IMR-90 (cell line): ENCODE results near the gene SMARCD2. TPM values are rescaled to one million over a fixed set of nuclear protein-coding genes. Genes with fewer than 3 reads are reported as not detected.

Source experiments
- ATAC-seq: fragments of 200-7000 bp; cut with Tn5 transposase; 2 replicates; pipeline ENCODE4 v1.9.1; 2020; ENCODE audit warnings: low read depth, mild to moderate bottlenecking, moderate library complexity
- BruUV-seq: library from RNA; stranded (reverse); fragments of 400-500 nt; replicated peaks from 2 replicates; lab custom pipeline; 2021; lab: Mats Ljungman, UMichigan
- CTCF ChIA-PET: fragments of 300-600 bp; formaldehyde crosslinking; extraction: SDS; loops from one replicate; lab custom pipeline; 2021; ENCODE audit warnings: antibody characterized with exemption; lab: Yijun Ruan, JAX
- POLR2A ChIA-PET: fragments of 300-600 bp; sonication (Branson Sonifier 250); formaldehyde crosslinking; loops from one replicate; lab custom pipeline; 2022; ENCODE audit warnings: antibody characterized with exemption; ENCODE audit not compliant: unreplicated experiment; lab: Charles Lee
- DNase-seq: peaks from one replicate; pipeline ENCODE4 v3.0.0; 2013
- H2AFZ ChIP-seq: replicated peaks from 2 replicates; pipeline ENCODE3; 2013; ENCODE audit warnings: low read length, mild to moderate bottlenecking; ENCODE audit not compliant: poor library complexity
- H2AK5ac ChIP-seq: 2 replicates; pipeline ENCODE4 v1.6.1; 2013; ENCODE audit warnings: low read depth, low read length, inconsistent platforms
- H2AK9ac ChIP-seq: replicated peaks from 2 replicates; pipeline ENCODE3; 2013; ENCODE audit warnings: mild to moderate bottlenecking, low read depth, low read length, moderate library complexity; ENCODE audit not compliant: poor library complexity
- H2BK120ac ChIP-seq: 2 replicates; pipeline ENCODE4 v1.6.1; 2013; ENCODE audit warnings: low read depth, low read length, inconsistent platforms
- H2BK15ac ChIP-seq: 3 replicates; pipeline ENCODE4 v1.6.1; 2013; ENCODE audit warnings: low read depth, low read length, inconsistent platforms
- H2BK20ac ChIP-seq: 2 replicates; pipeline ENCODE4 v1.6.1; 2013; ENCODE audit warnings: low read depth, mild to moderate bottlenecking, inconsistent platforms, low read length, moderate library complexity
- H2BK5ac ChIP-seq: 2 replicates; pipeline ENCODE4 v1.6.1; 2013; ENCODE audit warnings: mild to moderate bottlenecking, low read depth, low read length, inconsistent platforms; ENCODE audit not compliant: poor library complexity, severe bottlenecking
- H3K14ac ChIP-seq: replicated peaks from 2 replicates; pipeline ENCODE4 v1.6.1; 2013; ENCODE audit warnings: low read depth, low read length, inconsistent platforms
- H3K18ac ChIP-seq: 2 replicates; pipeline ENCODE4 v1.6.1; 2013; ENCODE audit warnings: low read depth, low read length, control low read depth
- H3K23ac ChIP-seq: 2 replicates; pipeline ENCODE4 v1.6.1; 2013; ENCODE audit warnings: low read depth, low read length, inconsistent platforms
- H3K27ac ChIP-seq: 2 replicates; pipeline ENCODE4 v1.5.1; 2013; ENCODE audit warnings: mild to moderate bottlenecking, control low read depth, low read length; ENCODE audit not compliant: insufficient read depth
- H3K27me3 ChIP-seq: 2 replicates; pipeline ENCODE4 v1.6.1; 2013; ENCODE audit warnings: low read length; ENCODE audit not compliant: control insufficient read depth, insufficient read depth
- H3K36me3 ChIP-seq: 2 replicates; pipeline ENCODE4 v1.6.1; 2013; ENCODE audit warnings: low read length, mixed read lengths; ENCODE audit not compliant: control insufficient read depth, insufficient read depth
- H3K4ac ChIP-seq: 2 replicates; pipeline ENCODE4 v1.6.1; 2013; ENCODE audit warnings: low read depth, low read length, inconsistent platforms
- H3K4me1 ChIP-seq: 2 replicates; pipeline ENCODE4 v1.6.1; 2013; ENCODE audit warnings: low read length, mixed read lengths; ENCODE audit not compliant: control insufficient read depth, insufficient read depth
- H3K4me2 ChIP-seq: 2 replicates; pipeline ENCODE4 v1.6.1; 2013; ENCODE audit warnings: low read depth, mild to moderate bottlenecking, control low read depth, low read length, moderate library complexity
- H3K4me3 ChIP-seq: 2 replicates; pipeline ENCODE4 v1.5.1; 2013; ENCODE audit warnings: low read depth, mild to moderate bottlenecking, control low read depth, low read length, moderate library complexity; ENCODE audit not compliant: insufficient read depth
- H3K56ac ChIP-seq: 2 replicates; pipeline ENCODE4 v1.6.1; 2013; ENCODE audit warnings: low read length, inconsistent platforms; ENCODE audit not compliant: insufficient read depth; ENCODE audit errors: extremely low read depth
- H3K79me1 ChIP-seq, 2 experiments: 2 replicates each; pipeline ENCODE4 v1.6.1; 2013; ENCODE audit warnings: low read length in 2 of 2, inconsistent platforms in 1 of 2, low read depth in 1 of 2
- H3K9ac ChIP-seq: 2 replicates; pipeline ENCODE4 v1.6.1; 2013; ENCODE audit warnings: low read depth, low read length, control low read depth
- H3K9me1 ChIP-seq: 2 replicates; pipeline ENCODE4 v1.6.1; 2013; ENCODE audit warnings: low read length, inconsistent platforms; ENCODE audit not compliant: insufficient read depth
- H3K9me3 ChIP-seq: 2 replicates; pipeline ENCODE4 v1.6.1; 2013; ENCODE audit warnings: low read length; ENCODE audit not compliant: control insufficient read depth, insufficient read depth
- H4K20me1 ChIP-seq: 2 replicates; pipeline ENCODE4 v1.6.1; 2013; ENCODE audit warnings: low read length, inconsistent platforms; ENCODE audit not compliant: insufficient read depth
- H4K5ac ChIP-seq: 2 replicates; pipeline ENCODE4 v1.6.1; 2013; ENCODE audit warnings: mild to moderate bottlenecking, low read depth, low read length, control low read depth
- H4K8ac ChIP-seq, 2 experiments: 2 replicates each; pipeline ENCODE4 v1.6.1; 2013; ENCODE audit warnings: low read depth in 2 of 2, low read length in 2 of 2, control low read depth in 1 of 2, inconsistent platforms in 1 of 2
- H4K91ac ChIP-seq: 2 replicates; pipeline ENCODE4 v1.6.1; 2013; ENCODE audit warnings: low read depth, low read length, inconsistent platforms; ENCODE audit not compliant: insufficient read depth
- BHLHE40 ChIP-seq: fragments of 150-350 bp; IDR thresholded peaks from 2 replicates; pipeline ENCODE4 v1.6.1; 2016; ENCODE audit warnings: mild to moderate bottlenecking, low read depth, low read length
- RAD21 ChIP-seq: IDR thresholded peaks from 2 replicates; pipeline ENCODE4 v1.6.1; 2012; ENCODE audit warnings: low read length, improper control_type of control experiment
- RCOR1 ChIP-seq: IDR thresholded peaks from 2 replicates; pipeline ENCODE4 v1.6.1; 2012; ENCODE audit warnings: mild to moderate bottlenecking, low read length, improper control_type of control experiment; ENCODE audit not compliant: insufficient replicate concordance
- WGBS, 2 experiments: methylation state at CpG; one replicate each; pipeline versions ENCODE4 v1.1.5 to v1.1.7; 2013; ENCODE audit warnings: missing lambda C conversion rate in 2 of 2; ENCODE audit not compliant: insufficient read length in 1 of 2; ENCODE audit errors: extremely low coverage in 2 of 2; 5-methylcytosine and 5-hydroxymethylcytosine counted together
- dilution Hi-C: fragments of 300-500 bp; cut with HindIII; formaldehyde crosslinking; loops from one replicate; pipeline ENCODE4 v1.14.3; 2018; ENCODE audit warnings: low sequenced_read_pairs; ENCODE audit not compliant: unreplicated experiment
- in situ Hi-C: fragments of 300-500 bp; cut with MboI; formaldehyde crosslinking; loops from 3 replicates; pipeline ENCODE4 v1.14.3; 2019; ENCODE audit warnings: low sequenced_read_pairs, inconsistent platforms, mixed read lengths
- intact Hi-C: fragments of 100-400 bp; cut with micrococcal nuclease; formaldehyde crosslinking; loops from 2 replicates; pipeline ENCODE4 v1.10.0; 2022
- polyA plus RNA-seq, 3 experiments: library from polyadenylated mRNA; depleted of rRNA; stranded (reverse); fragments of >200 nt; gene quantifications; 2 replicates each; pipeline ENCODE4 v1.2.3, GENCODE V29; 2012; ENCODE audit warnings: low replicate concordance in 1 of 3
- total RNA-seq: library from RNA; depleted of rRNA; stranded (reverse); fragments of >200 nt; gene quantifications from 2 replicates; pipeline ENCODE4 v1.2.3, GENCODE V29; 2012

The SMARCD2 gene
- total and polyA plus RNA-seq, 2 of the 4 experiments (the other 2 are of a cell fraction) = 56.9 to 91.2 TPM

GRCh38 chr17:63786117-63786516 lies 56.4 kb downstream of the SMARCD2 start:
- BruUV-seq = no TSS peak
- no peak overlapping the region for H2BK20ac ChIP-seq
- H2BK15ac ChIP-seq = no peak overlapping the region

More at GRCh38 chr17:63786117-63786516, 56.4 kb downstream of the SMARCD2 start:
- no peak for TF ChIP-seq BHLHE40
- no peak for TF ChIP-seq RCOR1
- no peak for TF ChIP-seq RAD21
- no peak for DNase-seq
- Histone ChIP-seq H3K14ac (no peak overlapping the region), H3K36me3 (peaks cover 35% of the 10 kb centered on the region), H2BK120ac (no peak overlapping the region), H2AK9ac (no peak overlapping the region), H3K9ac (no peak overlapping the region), H2AK5ac (no peak overlapping the region), H3K4me3 (no peak overlapping the region), H3K4ac (no peak overlapping the region), H3K4me2 (no peak overlapping the region), H3K4me1 (peaks cover 6% of the 10 kb centered on the region; the same call in 1 of the 2 replicates), H3K79me1 (peaks cover 16 to 64% of the 10 kb centered on the region in 2 experiments; a peak in 3 of 4 replicates), H3K9me1 (peaks cover 12% of the 10 kb centered on the region), H3K23ac (no peak overlapping the region), H3K9me3 (no peaks in the 10 kb centered on the region), H4K91ac (no peak overlapping the region), H4K20me1 (peaks cover 85% of the 10 kb centered on the region), H3K27me3 (no peaks in the 10 kb centered on the region), H2AFZ (no peak overlapping the region), H4K8ac (no peak overlapping the region), H4K5ac (no peak overlapping the region), H2BK5ac (no peak overlapping the region), H3K27ac (no peak overlapping the region; the same call in 1 of the 2 replicates), H3K56ac (no peak overlapping the region), H3K18ac (no peak overlapping the region)
- CTCF ChIA-PET = no interaction called here
- POLR2A ChIA-PET = no interaction called here
- no peak for ATAC-seq
- intact Hi-C loops = no loop called here
- in situ Hi-C loops = no loop called here
- dilution Hi-C loops = no loop called here
- WGBS, 2 experiments = no CpG with 5 or more reads among the region's 1 CpG
